ENCODE results near the gene CPNE9.
A peak's percentile ranks its signal among the peaks of the same experiment; 100 is the strongest.

The CPNE9 gene

GRCh38 chr3:9745521-9745920 is 41.9 kb downstream of the CPNE9 start:
- DNase-seq (ENCODE audit: low read depth) = no peak
- TF ChIP-seq CTCF (conservative IDR thresholded peaks at IDR 0.05; ENCODE audit: low read length) = no peak
- H3K4me3 ChIP-seq (ENCODE audit: low read length) = no peak overlapping the region

- no peak overlapping the region for H3K4me3 ChIP-seq (ENCODE audit: low read length)
- TF ChIP-seq CTCF (conservative IDR thresholded peaks at IDR 0.05; ENCODE audit: low read length) = no peak
- peak; percentile 58 for DNase-seq (ENCODE audit: low read depth)
Observed at GRCh38 chr3:9746330-9746729, 42.7 kb downstream of the CPNE9 start.

DNA sequence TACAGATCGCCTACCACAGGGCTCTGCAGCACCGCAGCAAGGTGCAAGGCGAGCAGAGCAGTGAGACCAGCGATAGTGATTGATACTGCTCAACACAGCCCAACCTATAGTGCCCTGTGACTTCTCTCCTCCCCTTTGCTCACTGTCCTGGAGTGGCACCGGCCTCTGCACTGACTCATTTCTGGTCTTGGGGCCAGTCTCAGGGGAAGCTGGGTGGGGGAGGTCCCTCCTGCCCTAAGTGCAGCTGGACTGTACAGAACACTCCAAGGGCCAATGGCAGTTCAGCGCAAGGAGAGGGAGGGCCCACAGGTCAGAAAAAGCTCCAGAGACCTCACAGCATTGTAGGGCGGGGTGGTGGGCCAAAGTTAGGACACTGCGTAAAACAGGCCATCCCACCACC is 43.6 kb downstream of the CPNE9 start:
- TF ChIP-seq CTCF (conservative IDR thresholded peaks at IDR 0.05; ENCODE audit: low read length) = no peak
- H3K4me3 ChIP-seq (ENCODE audit: low read length) = no peak overlapping the region
- peak; percentile 24 for DNase-seq (ENCODE audit: low read depth)

DNA sequence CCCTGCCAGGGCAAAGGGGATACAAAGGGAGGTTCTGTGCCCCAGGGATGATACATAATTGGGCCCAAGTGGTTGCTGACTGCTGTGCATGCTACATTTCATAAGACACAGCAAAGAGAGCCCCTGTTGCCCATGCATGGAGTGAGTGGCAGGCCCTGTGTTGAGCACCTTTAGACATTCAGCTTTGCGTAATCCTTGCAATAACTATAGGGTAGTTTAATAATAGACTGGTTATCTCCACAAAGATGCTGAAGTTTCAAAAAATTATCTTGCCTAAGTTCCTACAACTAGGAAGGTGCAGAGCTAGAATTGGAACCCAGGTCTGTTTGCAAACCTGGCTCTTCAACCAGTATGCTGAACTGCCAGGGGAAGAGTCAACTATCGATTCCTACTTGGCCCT is 44.4 kb downstream of the CPNE9 start:
- no peak for TF ChIP-seq CTCF (conservative IDR thresholded peaks at IDR 0.05; ENCODE audit: low read length)
- no peak for DNase-seq (ENCODE audit: low read depth)

GRCh38 chr3:9749296-9749644 is 45.6 kb downstream of the CPNE9 start:
- TF ChIP-seq CTCF (conservative IDR thresholded peaks at IDR 0.05; ENCODE audit: low read length) = no peak; the same call in 1 of the 2 replicates
- H3K4me3 ChIP-seq (ENCODE audit: low read length) = peak overlapping the region; percentile 61
- DNase-seq (ENCODE audit: low read depth) = no peak

More for the DNA sequence above, 44.4 kb downstream of the CPNE9 start:
- H3K4me3 ChIP-seq (ENCODE audit: low read length) = no peak overlapping the region

DNA sequence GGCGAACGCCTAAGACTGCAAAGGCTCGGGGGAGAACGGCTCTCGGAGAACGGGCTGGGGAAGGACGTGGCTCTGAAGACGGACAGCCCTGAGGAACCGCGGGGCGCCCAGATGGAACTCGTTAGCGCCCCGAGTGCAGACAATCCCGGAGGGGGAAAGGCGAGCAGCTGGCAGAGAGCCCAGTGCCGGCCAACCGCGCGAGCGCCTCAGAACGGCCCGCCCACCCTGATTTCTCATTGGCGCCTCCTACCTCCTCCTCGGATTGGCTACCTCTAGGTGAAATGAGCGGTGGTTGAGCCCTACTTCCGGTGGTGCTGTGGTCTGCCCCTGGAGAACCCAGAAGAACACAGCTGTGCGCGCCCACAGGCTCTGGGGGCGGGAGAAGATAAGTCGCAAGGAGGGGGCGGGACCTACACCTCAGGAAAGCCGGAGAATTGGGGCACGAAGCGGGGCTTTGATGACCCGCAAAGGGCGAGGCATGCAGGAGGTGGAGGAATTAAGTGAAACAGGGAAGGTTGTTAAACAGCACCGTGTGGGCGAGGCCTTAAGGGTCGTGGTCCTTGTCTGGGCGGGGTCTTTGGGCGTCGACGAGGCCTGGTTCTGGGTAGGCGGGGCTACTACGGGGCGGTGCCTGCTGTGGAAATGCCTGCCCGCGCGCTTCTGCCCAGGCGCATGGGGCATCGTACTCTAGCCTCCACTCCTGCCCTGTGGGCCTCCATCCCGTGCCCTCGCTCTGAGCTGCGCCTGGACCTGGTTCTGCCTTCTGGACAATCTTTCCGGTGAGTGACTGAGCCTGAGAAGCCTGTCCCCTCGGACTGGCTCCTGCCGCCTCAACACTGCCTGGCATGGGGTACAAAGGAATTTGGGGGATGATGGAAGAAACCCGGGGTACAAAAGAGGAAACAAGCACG is 46.3 kb downstream of the CPNE9 start, which contains the start of gene OGG1:
Gene OGG1, plus strand, starts transcription at position 308 of the 911 bp plus-strand sequence. Its CDS starts 335 bp downstream, at position 643.
- TF ChIP-seq CTCF (conservative IDR thresholded peaks at IDR 0.05; ENCODE audit: low read length) = no peak
- DNase-seq (ENCODE audit: low read depth) = peak; percentile 98
- peak within 1 kb of the TSS; percentile 93 for H3K4me3 ChIP-seq (ENCODE audit: low read length)

Data from AG10803 (cell line).